Liver (tissue), 9 donors: Measurements from ENCODE around the gene SMIM29. TPM values are rescaled to one million over a fixed set of nuclear protein-coding genes. Genes with fewer than 3 reads are reported as not detected.

Source experiments
- DNase-seq: peaks from one replicate; pipeline ENCODE4 v3.0.0-alpha.2; 2017; ENCODE audit warnings: low spot score
- H3K27ac ChIP-seq, 2 donors: one replicate each; pipeline ENCODE4 v1.7.0; 2013; ENCODE audit warnings: inconsistent platforms in 2 of 2, low read length in 2 of 2, control low read depth in 1 of 2, low read depth in 1 of 2, mild to moderate bottlenecking in 1 of 2
- H3K27me3 ChIP-seq, 4 donors: one replicate each; pipeline versions ENCODE4 v1.6.1 to v1.7.0; 2013; ENCODE audit warnings: low read length in 3 of 4, inconsistent platforms in 1 of 4, mild to moderate bottlenecking in 1 of 4, moderate library complexity in 1 of 4; ENCODE audit not compliant: control insufficient read depth in 4 of 4, insufficient read depth in 4 of 4
- H3K36me3 ChIP-seq, 4 donors: one replicate each; pipeline versions ENCODE4 v1.6.1 to v1.7.0; 2013; ENCODE audit warnings: low read length in 3 of 4, mild to moderate bottlenecking in 3 of 4, low read depth in 1 of 4, moderate library complexity in 1 of 4; ENCODE audit not compliant: control insufficient read depth in 4 of 4, insufficient read depth in 3 of 4
- H3K4me1 ChIP-seq, 4 donors: one replicate each; pipeline versions ENCODE4 v1.6.1 to v1.7.0; 2013; ENCODE audit warnings: low read length in 3 of 4, mild to moderate bottlenecking in 3 of 4, moderate library complexity in 1 of 4; ENCODE audit not compliant: control insufficient read depth in 4 of 4, insufficient read depth in 4 of 4
- H3K4me3 ChIP-seq, 3 donors: one replicate each; pipeline versions ENCODE4 v1.6.1 to v1.7.0; 2013; ENCODE audit warnings: low read length in 3 of 3, control low read depth in 1 of 3, low read depth in 1 of 3, mild to moderate bottlenecking in 1 of 3
- H3K9ac ChIP-seq, 2 donors: one replicate each; pipeline ENCODE4 v1.7.0; 2013; ENCODE audit warnings: low read length in 2 of 2, mild to moderate bottlenecking in 2 of 2, moderate library complexity in 2 of 2, control low read depth in 1 of 2, low read depth in 1 of 2
- H3K9me3 ChIP-seq, 4 donors: one replicate each; pipeline versions ENCODE4 v1.6.1 to v1.7.0; 2013; ENCODE audit warnings: low read length in 3 of 4; ENCODE audit not compliant: control insufficient read depth in 4 of 4
- EGR1 ChIP-seq, 2 donors: IDR thresholded peaks; 2 replicates each; pipeline ENCODE4 v1.6.1; 2016 to 2018; ENCODE audit warnings: antibody characterized with exemption in 2 of 2, low read depth in 2 of 2
- FOXA1 ChIP-seq: IDR thresholded peaks from 2 replicates; pipeline ENCODE4 v1.6.1; 2016; ENCODE audit warnings: antibody characterized with exemption
- FOXA2 ChIP-seq: IDR thresholded peaks from 2 replicates; pipeline ENCODE4 v1.6.1; 2016; ENCODE audit warnings: antibody characterized with exemption
- GABPA ChIP-seq, 2 donors: IDR thresholded peaks in 1 of 2; conservative IDR thresholded peaks in 1 of 2; 2 replicates each; pipeline ENCODE4 v1.6.1; 2016; ENCODE audit warnings: antibody characterized with exemption in 2 of 2, mild to moderate bottlenecking in 1 of 2, moderate library complexity in 1 of 2
- JUND ChIP-seq, 2 donors: IDR thresholded peaks; 2 replicates each; pipeline ENCODE4 v1.6.1; 2016; ENCODE audit warnings: antibody characterized with exemption in 2 of 2
- MAX ChIP-seq: IDR thresholded peaks from 2 replicates; pipeline ENCODE4 v1.6.1; 2016; ENCODE audit warnings: antibody characterized with exemption
- NR2F2 ChIP-seq: IDR thresholded peaks from 2 replicates; pipeline ENCODE4 v1.6.1; 2016; ENCODE audit warnings: antibody characterized with exemption
- RAD21 ChIP-seq, 2 donors: IDR thresholded peaks; 2 replicates each; pipeline ENCODE4 v1.6.1; 2016; ENCODE audit warnings: antibody characterized with exemption in 2 of 2, mild to moderate bottlenecking in 2 of 2
- RXRA ChIP-seq, 2 donors: IDR thresholded peaks; 2 replicates each; pipeline ENCODE4 v1.6.1; 2017 to 2018; ENCODE audit warnings: antibody characterized with exemption in 2 of 2, mild to moderate bottlenecking in 1 of 2
- TAF1 ChIP-seq: conservative IDR thresholded peaks from 2 replicates; pipeline ENCODE4 v1.6.1; 2016; ENCODE audit warnings: antibody characterized with exemption, mild to moderate bottlenecking
- YY1 ChIP-seq: IDR thresholded peaks from 2 replicates; pipeline ENCODE4 v1.6.1; 2016; ENCODE audit warnings: antibody characterized with exemption, mild to moderate bottlenecking
- ZBTB33 ChIP-seq: IDR thresholded peaks from 2 replicates; pipeline ENCODE4 v1.6.1; 2016; ENCODE audit warnings: antibody characterized with exemption
- WGBS: extraction: QIAGEN DNeasy Blood & Tissue Kit; methylation state at CpG from one replicate; pipeline ENCODE4 v1.1.7; 2013; 5-methylcytosine and 5-hydroxymethylcytosine counted together
- polyA plus RNA-seq, 2 donors: library from polyadenylated mRNA; stranded (reverse) in 1 of 2; unstranded in 1 of 2; fragments of 200-250 nt in 1 of 2; fragments of >200 nt in 1 of 2; fragmentation: Nextera tagmentation in 1 of 2; extraction: Ambion mirVana in 1 of 2; gene quantifications; one replicate each; pipeline versions ENCODE4 v1.2.1 to v1.2.3, GENCODE V29; 2013 to 2015
- total RNA-seq, 2 donors: library from RNA; depleted of rRNA; stranded (reverse); fragments of >200 nt; gene quantifications; one replicate each; pipeline ENCODE4 v1.2.3, GENCODE V29; 2014
- TF ChIP-seq, protein P1 (sequence below): IDR thresholded peaks from 2 replicates; pipeline ENCODE4 v1.6.1; 2016; ENCODE audit warnings: antibody characterized with exemption, mild to moderate bottlenecking
- TF ChIP-seq, protein P2 (sequence below): fragments of 150-350 bp; IDR thresholded peaks from 2 replicates; pipeline ENCODE4 v1.5.1; 2017; ENCODE audit warnings: improper control_type of control experiment, low read depth, low read length; ENCODE audit not compliant: missing input control
- donor health status: healthy.
- donor health status: healthy.
- donor health status: healthy.
- donor health status: healthy.
- donor health status: healthy.

SMIM29 gene
- total and polyA plus RNA-seq, 4 donors, result 2.4 to 11.3 (median 6.7) TPM

GRCh38 chr6:34202329-34203201, 46.2 kb downstream of the SMIM29 start:
- Histone ChIP-seq H3K9ac (no peak overlapping the region), H3K4me3 (no peak overlapping the region), H3K9me3 (no peaks in the 10 kb centered on the region), H3K27ac (no peak overlapping the region), H3K4me1 (no peaks in the 10 kb centered on the region), H3K27me3 (no peaks in the 10 kb centered on the region), H3K36me3 (no peaks in the 10 kb centered on the region)
- TF ChIP-seq RXRA (IDR thresholded peaks at IDR 0.05) (no peak), GABPA (IDR thresholded peaks at IDR 0.05 in 1 of 2, conservative IDR thresholded peaks at IDR 0.05 in 1 of 2) (no peak), JUND (IDR thresholded peaks at IDR 0.05) (no peak), TAF1 (no peak), MAX (no peak), YY1 (no peak), FOXA1 (no peak), EGR1 (IDR thresholded peaks at IDR 0.05; ENCODE audit: low read depth in 2 of 2) (no peak), NR2F2 (no peak)
- TF ChIP-seq, protein P1, sequence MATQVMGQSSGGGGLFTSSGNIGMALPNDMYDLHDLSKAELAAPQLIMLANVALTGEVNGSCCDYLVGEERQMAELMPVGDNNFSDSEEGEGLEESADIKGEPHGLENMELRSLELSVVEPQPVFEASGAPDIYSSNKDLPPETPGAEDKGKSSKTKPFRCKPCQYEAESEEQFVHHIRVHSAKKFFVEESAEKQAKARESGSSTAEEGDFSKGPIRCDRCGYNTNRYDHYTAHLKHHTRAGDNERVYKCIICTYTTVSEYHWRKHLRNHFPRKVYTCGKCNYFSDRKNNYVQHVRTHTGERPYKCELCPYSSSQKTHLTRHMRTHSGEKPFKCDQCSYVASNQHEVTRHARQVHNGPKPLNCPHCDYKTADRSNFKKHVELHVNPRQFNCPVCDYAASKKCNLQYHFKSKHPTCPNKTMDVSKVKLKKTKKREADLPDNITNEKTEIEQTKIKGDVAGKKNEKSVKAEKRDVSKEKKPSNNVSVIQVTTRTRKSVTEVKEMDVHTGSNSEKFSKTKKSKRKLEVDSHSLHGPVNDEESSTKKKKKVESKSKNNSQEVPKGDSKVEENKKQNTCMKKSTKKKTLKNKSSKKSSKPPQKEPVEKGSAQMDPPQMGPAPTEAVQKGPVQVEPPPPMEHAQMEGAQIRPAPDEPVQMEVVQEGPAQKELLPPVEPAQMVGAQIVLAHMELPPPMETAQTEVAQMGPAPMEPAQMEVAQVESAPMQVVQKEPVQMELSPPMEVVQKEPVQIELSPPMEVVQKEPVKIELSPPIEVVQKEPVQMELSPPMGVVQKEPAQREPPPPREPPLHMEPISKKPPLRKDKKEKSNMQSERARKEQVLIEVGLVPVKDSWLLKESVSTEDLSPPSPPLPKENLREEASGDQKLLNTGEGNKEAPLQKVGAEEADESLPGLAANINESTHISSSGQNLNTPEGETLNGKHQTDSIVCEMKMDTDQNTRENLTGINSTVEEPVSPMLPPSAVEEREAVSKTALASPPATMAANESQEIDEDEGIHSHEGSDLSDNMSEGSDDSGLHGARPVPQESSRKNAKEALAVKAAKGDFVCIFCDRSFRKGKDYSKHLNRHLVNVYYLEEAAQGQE, result no peak
- 82% methylated on average over 20 of the region's 20 CpGs for WGBS
- DNase-seq, result no peak

GRCh38 chr6:34201455-34202107, 47.2 kb downstream of the SMIM29 start:
- no peak for DNase-seq
- H3K36me3 ChIP-seq, result no peaks in the 10 kb centered on the region
- 95% methylated on average over 4 of the region's 4 CpGs for WGBS
- H3K9me3 ChIP-seq, result no peaks in the 10 kb centered on the region
- TF ChIP-seq JUND (IDR thresholded peaks at IDR 0.05), result no peak
- TF ChIP-seq RAD21 (IDR thresholded peaks at IDR 0.05), result no peak
- no peak for TF ChIP-seq FOXA2
- TF ChIP-seq FOXA1, result no peak
- TF ChIP-seq RXRA (IDR thresholded peaks at IDR 0.05), result no peak
- no peak for TF ChIP-seq TAF1
- no peak for TF ChIP-seq NR2F2
- TF ChIP-seq YY1, result no peak
- TF ChIP-seq EGR1 (IDR thresholded peaks at IDR 0.05; ENCODE audit: low read depth in 2 of 2), result no peak
- no peak for TF ChIP-seq GABPA (IDR thresholded peaks at IDR 0.05 in 1 of 2, conservative IDR thresholded peaks at IDR 0.05 in 1 of 2)
- no peak for TF ChIP-seq MAX
- no peak for TF ChIP-seq ZBTB33
- TF ChIP-seq, protein P1, result no peak
- TF ChIP-seq, protein P2, sequence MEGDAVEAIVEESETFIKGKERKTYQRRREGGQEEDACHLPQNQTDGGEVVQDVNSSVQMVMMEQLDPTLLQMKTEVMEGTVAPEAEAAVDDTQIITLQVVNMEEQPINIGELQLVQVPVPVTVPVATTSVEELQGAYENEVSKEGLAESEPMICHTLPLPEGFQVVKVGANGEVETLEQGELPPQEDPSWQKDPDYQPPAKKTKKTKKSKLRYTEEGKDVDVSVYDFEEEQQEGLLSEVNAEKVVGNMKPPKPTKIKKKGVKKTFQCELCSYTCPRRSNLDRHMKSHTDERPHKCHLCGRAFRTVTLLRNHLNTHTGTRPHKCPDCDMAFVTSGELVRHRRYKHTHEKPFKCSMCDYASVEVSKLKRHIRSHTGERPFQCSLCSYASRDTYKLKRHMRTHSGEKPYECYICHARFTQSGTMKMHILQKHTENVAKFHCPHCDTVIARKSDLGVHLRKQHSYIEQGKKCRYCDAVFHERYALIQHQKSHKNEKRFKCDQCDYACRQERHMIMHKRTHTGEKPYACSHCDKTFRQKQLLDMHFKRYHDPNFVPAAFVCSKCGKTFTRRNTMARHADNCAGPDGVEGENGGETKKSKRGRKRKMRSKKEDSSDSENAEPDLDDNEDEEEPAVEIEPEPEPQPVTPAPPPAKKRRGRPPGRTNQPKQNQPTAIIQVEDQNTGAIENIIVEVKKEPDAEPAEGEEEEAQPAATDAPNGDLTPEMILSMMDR, result no peak
- H3K9ac ChIP-seq, result no peak overlapping the region
- H3K4me3 ChIP-seq, result no peak overlapping the region
- no peak overlapping the region for H3K27ac ChIP-seq
- peaks cover 2 to 3% (median 2%) of the 10 kb centered on the region in 4 donors for H3K4me1 ChIP-seq
- no peaks in the 10 kb centered on the region for H3K27me3 ChIP-seq
